Neural cell (in vitro differentiated cells): ENCODE results near the gene PRR5. TPM values are rescaled to one million over a fixed set of nuclear protein-coding genes. Genes with fewer than 3 reads are reported as not detected.

Experiments used
- H2AFZ ChIP-seq: fragments of 200-600, 300-800 bp; sonication (generic), shearing (Covaris generic); 2 replicates; pipeline ENCODE4 v1.6.0; 2014; ENCODE audit warnings: low read depth, mild to moderate bottlenecking, antibody characterized with exemption, low read length, moderate library complexity
- H3F3A ChIP-seq: fragments of 200-600 bp; shearing (Covaris generic); 2 replicates; pipeline ENCODE4 v1.6.1; 2016; ENCODE audit warnings: mild to moderate bottlenecking, moderate library complexity, mixed read lengths, antibody characterized with exemption, low read length; ENCODE audit not compliant: insufficient read depth, poor library complexity, severe bottlenecking
- H3K27ac ChIP-seq: fragments of 200-600, 300-800 bp; sonication (generic), shearing (Covaris generic); 2 replicates; pipeline ENCODE4 v1.5.1; 2014; ENCODE audit warnings: mild to moderate bottlenecking, low read length, moderate library complexity
- H3K27me3 ChIP-seq: fragments of 300-800, 200-600 bp; sonication (generic), shearing (Covaris generic); 2 replicates; pipeline ENCODE4 v1.6.0; 2014; ENCODE audit warnings: mild to moderate bottlenecking, low read depth, low read length, moderate library complexity; ENCODE audit not compliant: insufficient read depth
- H3K36me3 ChIP-seq: fragments of 300-800, 200-600 bp; sonication (generic), shearing (Covaris generic); 2 replicates; pipeline ENCODE4 v1.5.1; 2014; ENCODE audit warnings: mild to moderate bottlenecking, antibody characterized with exemption, low read length, moderate library complexity; ENCODE audit not compliant: insufficient read depth
- H3K4me2 ChIP-seq: fragments of 300-800, 200-600 bp; sonication (generic), shearing (Covaris generic); 2 replicates; pipeline ENCODE4 v1.6.0; 2014; ENCODE audit warnings: mild to moderate bottlenecking, low read length
- H3K4me3 ChIP-seq: fragments of 300-800, 200-600 bp; sonication (generic), shearing (Covaris generic); 2 replicates; pipeline ENCODE4 v1.5.1; 2014; ENCODE audit warnings: mild to moderate bottlenecking, low read length, moderate library complexity
- H3K79me2 ChIP-seq: fragments of 200-600 bp; shearing (Covaris generic); replicated peaks from 2 replicates; pipeline ENCODE4 v1.6.0; 2014; ENCODE audit warnings: mild to moderate bottlenecking, low read length, moderate library complexity; ENCODE audit not compliant: insufficient read depth
- H3K9ac ChIP-seq: fragments of 300-800, 200-600 bp; sonication (generic), shearing (Covaris generic); 2 replicates; pipeline ENCODE4 v1.6.1; 2016; ENCODE audit warnings: mild to moderate bottlenecking, low read length, mixed read lengths
- H3K9me2 ChIP-seq: fragments of 200-600 bp; shearing (Covaris generic); 2 replicates; pipeline ENCODE4 v1.6.1; 2016; ENCODE audit warnings: mild to moderate bottlenecking, low read length, mixed read lengths; ENCODE audit not compliant: insufficient read depth
- H3K9me3 ChIP-seq: fragments of 200-600, 300-800 bp; sonication (generic), shearing (Covaris generic); 2 replicates; pipeline ENCODE4 v1.6.1; 2016; ENCODE audit warnings: mild to moderate bottlenecking, mixed run types, low read length, moderate library complexity, mixed read lengths
- H4K20me1 ChIP-seq: fragments of 200-600 bp; shearing (Covaris generic); 2 replicates; pipeline ENCODE4 v1.6.1; 2016; ENCODE audit warnings: mild to moderate bottlenecking, mixed run types; ENCODE audit not compliant: insufficient read depth
- EP300 ChIP-seq: fragments of 450-650 bp; conservative IDR thresholded peaks from 2 replicates; pipeline ENCODE4 v1.6.1; 2014; ENCODE audit warnings: antibody characterized with exemption, mild to moderate bottlenecking, moderate library complexity; ENCODE audit not compliant: poor library complexity, severe bottlenecking
- EZH2 ChIP-seq: fragments of 200-600, 300-800 bp; shearing (Covaris generic), sonication (generic); IDR thresholded peaks from 2 replicates; pipeline ENCODE4 v1.6.1; 2014; ENCODE audit warnings: antibody characterized with exemption, low read length, borderline replicate concordance, mild to moderate bottlenecking; ENCODE audit not compliant: insufficient read depth, poor library complexity, severe bottlenecking
- MXI1 ChIP-seq: fragments of 450-650 bp; conservative IDR thresholded peaks from 2 replicates; pipeline ENCODE4 v1.6.1; 2014; ENCODE audit warnings: antibody characterized with exemption, mild to moderate bottlenecking; ENCODE audit not compliant: poor library complexity, severe bottlenecking
- POLR2AphosphoS5 ChIP-seq: IDR thresholded peaks from 2 replicates; pipeline ENCODE4 v1.6.1; 2012
- RAD21 ChIP-seq: fragments of 450-650 bp; conservative IDR thresholded peaks from 2 replicates; pipeline ENCODE4 v1.6.1; 2014; ENCODE audit warnings: antibody characterized with exemption, mild to moderate bottlenecking, moderate library complexity
- REST ChIP-seq: IDR thresholded peaks from 2 replicates; pipeline ENCODE4 v1.6.1; 2012; ENCODE audit warnings: borderline replicate concordance
- SMC3 ChIP-seq: fragments of 450-650 bp; conservative IDR thresholded peaks from 2 replicates; pipeline ENCODE4 v1.6.1; 2014; ENCODE audit warnings: antibody characterized with exemption, mild to moderate bottlenecking, moderate library complexity; ENCODE audit not compliant: poor library complexity
- TAF1 ChIP-seq: IDR thresholded peaks from 2 replicates; pipeline ENCODE4 v1.6.1; 2012; ENCODE audit warnings: low read depth
- polyA plus RNA-seq: library from polyadenylated mRNA; depleted of rRNA; stranded (reverse); fragments of >200 nt; gene quantifications from 2 replicates; pipeline ENCODE4 v1.2.3, GENCODE V29; 2014
- TF ChIP-seq, protein P1 (sequence below): fragments of 450-650 bp; IDR thresholded peaks from 2 replicates; pipeline ENCODE4 v1.5.1; 2014; ENCODE audit warnings: antibody characterized with exemption, mild to moderate bottlenecking, moderate library complexity; ENCODE audit not compliant: poor library complexity, severe bottlenecking

The PRR5 gene
- polyA plus RNA-seq, 1 donor from 2014 or later = 16.2 TPM

- H2AFZ ChIP-seq = no peak overlapping the region
- no peaks in the 10 kb centered on the region for H3F3A ChIP-seq
- no peaks in the 10 kb centered on the region for H4K20me1 ChIP-seq
- H3K36me3 ChIP-seq = no peaks in the 10 kb centered on the region
- H3K27ac ChIP-seq = no peak overlapping the region
- H3K27me3 ChIP-seq = no peaks in the 10 kb centered on the region
- peak overlapping the region; percentile 79 for H3K4me3 ChIP-seq
- TF ChIP-seq EZH2 = no peak
- no peak for TF ChIP-seq POLR2AphosphoS5
- no peak for TF ChIP-seq EP300
- no peak for TF ChIP-seq MXI1
- no peak for TF ChIP-seq SMC3
- TF ChIP-seq TAF1 = no peak
- TF ChIP-seq, protein P1, sequence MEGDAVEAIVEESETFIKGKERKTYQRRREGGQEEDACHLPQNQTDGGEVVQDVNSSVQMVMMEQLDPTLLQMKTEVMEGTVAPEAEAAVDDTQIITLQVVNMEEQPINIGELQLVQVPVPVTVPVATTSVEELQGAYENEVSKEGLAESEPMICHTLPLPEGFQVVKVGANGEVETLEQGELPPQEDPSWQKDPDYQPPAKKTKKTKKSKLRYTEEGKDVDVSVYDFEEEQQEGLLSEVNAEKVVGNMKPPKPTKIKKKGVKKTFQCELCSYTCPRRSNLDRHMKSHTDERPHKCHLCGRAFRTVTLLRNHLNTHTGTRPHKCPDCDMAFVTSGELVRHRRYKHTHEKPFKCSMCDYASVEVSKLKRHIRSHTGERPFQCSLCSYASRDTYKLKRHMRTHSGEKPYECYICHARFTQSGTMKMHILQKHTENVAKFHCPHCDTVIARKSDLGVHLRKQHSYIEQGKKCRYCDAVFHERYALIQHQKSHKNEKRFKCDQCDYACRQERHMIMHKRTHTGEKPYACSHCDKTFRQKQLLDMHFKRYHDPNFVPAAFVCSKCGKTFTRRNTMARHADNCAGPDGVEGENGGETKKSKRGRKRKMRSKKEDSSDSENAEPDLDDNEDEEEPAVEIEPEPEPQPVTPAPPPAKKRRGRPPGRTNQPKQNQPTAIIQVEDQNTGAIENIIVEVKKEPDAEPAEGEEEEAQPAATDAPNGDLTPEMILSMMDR = no peak
- TF ChIP-seq REST = no peak
- TF ChIP-seq RAD21 = no peak
- H3K4me2 ChIP-seq = no peak overlapping the region
- no peak overlapping the region for H3K9ac ChIP-seq
- H3K79me2 ChIP-seq = no peaks in the 10 kb centered on the region
- H3K9me3 ChIP-seq = no peaks in the 10 kb centered on the region
- H3K9me2 ChIP-seq = no peaks in the 10 kb centered on the region
Measured at GRCh38 chr22:44670220-44670988, 31.6 kb upstream of the PRR5 start.

DNA sequence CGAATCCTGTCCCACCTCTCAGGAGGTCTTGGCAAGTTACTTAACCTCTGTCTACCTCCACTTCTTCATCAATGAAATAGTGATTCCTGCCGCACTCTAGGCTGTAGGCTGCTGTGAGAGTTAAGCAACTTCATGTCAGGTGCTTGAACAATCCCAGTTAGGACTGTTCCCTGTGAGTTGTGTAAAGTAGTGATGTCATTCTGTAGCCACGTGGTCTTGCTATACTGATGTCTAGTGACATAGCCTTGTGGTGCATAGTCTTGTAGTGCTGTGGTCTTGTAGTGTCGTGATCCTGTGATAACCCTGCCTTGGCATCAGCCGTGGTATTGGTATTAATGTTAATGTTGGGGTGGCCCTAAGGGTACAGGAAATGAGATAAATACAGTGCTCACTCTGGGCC is 30.3 kb upstream of the PRR5 start:
- Histone ChIP-seq H2AFZ (no peak overlapping the region), H3K27me3 (no peaks in the 10 kb centered on the region), H3K9me2 (no peaks in the 10 kb centered on the region), H3K36me3 (no peaks in the 10 kb centered on the region), H3K9ac (no peak overlapping the region), H4K20me1 (no peaks in the 10 kb centered on the region), H3F3A (no peaks in the 10 kb centered on the region), H3K4me3 (no peak overlapping the region), H3K79me2 (no peaks in the 10 kb centered on the region), H3K4me2 (no peak overlapping the region), H3K27ac (no peak overlapping the region), H3K9me3 (no peaks in the 10 kb centered on the region)
- TF ChIP-seq EZH2 (no peak), TAF1 (no peak), REST (no peak), RAD21 (no peak), EP300 (no peak), POLR2AphosphoS5 (no peak), MXI1 (no peak), SMC3 (no peak)
- TF ChIP-seq, protein P1 = no peak
